ENCODE data around the gene PLPPR5. TPM values are rescaled to one million over a fixed set of nuclear protein-coding genes. Genes with fewer than 3 reads are reported as not detected.

The PLPPR5 gene
- total and polyA plus RNA-seq, 2 of the 8 experiments (the other 6 are each of a cell fraction or from before 2014, with no cell fraction given), result 1.9 to 5.6 TPM

- TF ChIP-seq KDM1A (IDR thresholded peaks at IDR 0.05; ENCODE audit: borderline replicate concordance, low read length) (no peak), SAP30 (IDR thresholded peaks at IDR 0.05; ENCODE audit: insufficient read depth, insufficient replicate concordance, low read length) (no peak), YY1 (IDR thresholded peaks at IDR 0.05; ENCODE audit: low read depth, low read length) (no peak), HDAC6 (IDR thresholded peaks at IDR 0.05; ENCODE audit: low read depth, low read length) (no peak), RBBP5 (IDR thresholded peaks at IDR 0.05; ENCODE audit: borderline replicate concordance, low read depth, low read length) (no peak), NRF1 (IDR thresholded peaks at IDR 0.05; ENCODE audit: low read depth, low read length) (no peak), POLR2AphosphoS5 (IDR thresholded peaks at IDR 0.05; ENCODE audit: low read depth, low read length) (no peak)
Measured at GRCh38 chr1:98929437-98929836, 75.2 kb downstream of the PLPPR5 start (continued).
